ENCODE measurements around the gene HSD11B2.
A peak's percentile ranks its signal among the peaks of the same experiment; 100 is the strongest.

HSD11B2 gene

DNA sequence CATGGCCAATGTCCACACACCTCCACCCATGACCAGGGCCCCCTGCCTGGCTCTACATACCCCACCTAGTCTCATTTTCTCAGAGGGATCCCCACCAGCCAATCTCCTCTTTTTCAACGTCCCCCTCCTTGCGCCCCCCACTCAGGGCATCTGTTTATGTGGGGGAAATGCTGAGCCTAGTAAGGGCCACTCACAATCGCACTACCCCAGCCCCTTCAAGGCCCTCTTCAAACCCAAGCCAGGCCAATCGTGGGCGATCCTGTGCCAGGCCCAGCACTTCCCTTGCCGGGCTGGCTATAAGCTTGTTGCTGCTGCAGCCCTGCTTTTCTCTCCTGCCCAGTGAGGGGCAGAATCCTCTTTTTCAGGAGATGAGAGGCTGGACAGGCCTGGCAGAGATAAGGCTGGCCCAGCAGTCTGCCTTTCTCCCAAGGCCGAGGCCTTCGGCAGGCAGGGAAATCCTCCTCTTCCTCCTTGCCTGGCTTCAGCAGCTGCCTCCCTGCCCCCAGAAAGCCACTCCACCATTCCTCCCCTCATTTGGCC, 16.1 kb downstream of the HSD11B2 start:
- H3K27me3 ChIP-seq (ENCODE audit: control insufficient read depth, insufficient read depth, low read length): no peaks in the 10 kb centered on the region
- H3K4me3 ChIP-seq (ENCODE audit: low read depth, low read length): no peak overlapping the region
- H3K9me3 ChIP-seq (ENCODE audit: control insufficient read depth, low read length): no peaks in the 10 kb centered on the region
- peaks cover 39% of the 10 kb centered on the region for H3K4me1 ChIP-seq
- TF ChIP-seq, protein P1, sequence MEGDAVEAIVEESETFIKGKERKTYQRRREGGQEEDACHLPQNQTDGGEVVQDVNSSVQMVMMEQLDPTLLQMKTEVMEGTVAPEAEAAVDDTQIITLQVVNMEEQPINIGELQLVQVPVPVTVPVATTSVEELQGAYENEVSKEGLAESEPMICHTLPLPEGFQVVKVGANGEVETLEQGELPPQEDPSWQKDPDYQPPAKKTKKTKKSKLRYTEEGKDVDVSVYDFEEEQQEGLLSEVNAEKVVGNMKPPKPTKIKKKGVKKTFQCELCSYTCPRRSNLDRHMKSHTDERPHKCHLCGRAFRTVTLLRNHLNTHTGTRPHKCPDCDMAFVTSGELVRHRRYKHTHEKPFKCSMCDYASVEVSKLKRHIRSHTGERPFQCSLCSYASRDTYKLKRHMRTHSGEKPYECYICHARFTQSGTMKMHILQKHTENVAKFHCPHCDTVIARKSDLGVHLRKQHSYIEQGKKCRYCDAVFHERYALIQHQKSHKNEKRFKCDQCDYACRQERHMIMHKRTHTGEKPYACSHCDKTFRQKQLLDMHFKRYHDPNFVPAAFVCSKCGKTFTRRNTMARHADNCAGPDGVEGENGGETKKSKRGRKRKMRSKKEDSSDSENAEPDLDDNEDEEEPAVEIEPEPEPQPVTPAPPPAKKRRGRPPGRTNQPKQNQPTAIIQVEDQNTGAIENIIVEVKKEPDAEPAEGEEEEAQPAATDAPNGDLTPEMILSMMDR (IDR thresholded peaks at IDR 0.05): no peak
- H3K36me3 ChIP-seq (ENCODE audit: control insufficient read depth, insufficient read depth, low read length): no peaks in the 10 kb centered on the region
- no peak overlapping the region for H2AFZ ChIP-seq
- H3K9ac ChIP-seq: no peak overlapping the region
- no peak overlapping the region for H3K4me2 ChIP-seq (ENCODE audit: low read length)
- H3K79me2 ChIP-seq: peaks cover 28% of the 10 kb centered on the region
- H3K27ac ChIP-seq: no peak overlapping the region

GRCh38 chr16:67447508-67448076, 16.7 kb downstream of the HSD11B2 start:
- TF ChIP-seq, protein P1 (IDR thresholded peaks at IDR 0.05): peak; percentile 34
- no peaks in the 10 kb centered on the region for H3K9me3 ChIP-seq (ENCODE audit: control insufficient read depth, low read length)
- no peak overlapping the region for H3K4me3 ChIP-seq (ENCODE audit: low read depth, low read length)
- no peak overlapping the region for H3K4me2 ChIP-seq (ENCODE audit: low read length)
- no peak overlapping the region for H3K27ac ChIP-seq
- H2AFZ ChIP-seq: no peak overlapping the region
- H3K36me3 ChIP-seq (ENCODE audit: control insufficient read depth, insufficient read depth, low read length): no peaks in the 10 kb centered on the region
- H3K79me2 ChIP-seq: peaks cover 32% of the 10 kb centered on the region
- H3K9ac ChIP-seq: no peak overlapping the region
- no peaks in the 10 kb centered on the region for H3K27me3 ChIP-seq (ENCODE audit: control insufficient read depth, insufficient read depth, low read length)
- peaks cover 33% of the 10 kb centered on the region for H3K4me1 ChIP-seq

DNA sequence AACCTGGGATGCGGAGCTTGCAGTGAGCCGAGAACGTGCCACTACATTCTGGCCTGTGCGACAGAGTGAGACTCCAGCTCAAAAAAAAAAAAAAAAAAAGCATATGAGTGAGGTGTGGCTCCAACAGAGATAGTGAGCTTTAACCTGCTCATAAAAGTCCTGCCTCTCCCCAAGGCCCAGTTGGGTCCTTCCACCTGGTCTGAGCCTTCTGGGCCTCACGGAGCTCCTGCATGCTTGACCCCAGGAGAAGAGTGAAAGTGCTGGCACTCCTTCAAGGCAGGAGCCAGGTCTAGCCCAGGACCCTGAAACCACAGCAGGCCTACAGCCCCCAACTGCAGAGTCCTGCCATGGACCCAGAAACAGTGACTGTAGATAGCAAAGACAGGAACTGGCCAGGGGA, 17.7 kb downstream of the HSD11B2 start:
- no peaks in the 10 kb centered on the region for H3K9me3 ChIP-seq (ENCODE audit: control insufficient read depth, low read length)
- no peak overlapping the region for H3K27ac ChIP-seq
- H3K27me3 ChIP-seq (ENCODE audit: control insufficient read depth, insufficient read depth, low read length): no peaks in the 10 kb centered on the region
- no peak overlapping the region for H3K4me3 ChIP-seq (ENCODE audit: low read depth, low read length)
- H2AFZ ChIP-seq: no peak overlapping the region
- H3K36me3 ChIP-seq (ENCODE audit: control insufficient read depth, insufficient read depth, low read length): no peaks in the 10 kb centered on the region
- no peak overlapping the region for H3K9ac ChIP-seq
- H3K79me2 ChIP-seq: peaks cover 42% of the 10 kb centered on the region
- TF ChIP-seq, protein P1 (IDR thresholded peaks at IDR 0.05): no peak
- H3K4me1 ChIP-seq: peaks cover 23% of the 10 kb centered on the region
- H3K4me2 ChIP-seq (ENCODE audit: low read length): no peak overlapping the region

- no peaks in the 10 kb centered on the region for H3K36me3 ChIP-seq (ENCODE audit: control insufficient read depth, insufficient read depth, low read length)
Observed at GRCh38 chr16:67449336-67449735, 18.4 kb downstream of the HSD11B2 start.

More at GRCh38 chr16:67449336-67449735, 18.4 kb downstream of the HSD11B2 start:
- Histone ChIP-seq H3K27me3 (ENCODE audit: control insufficient read depth, insufficient read depth, low read length) (no peaks in the 10 kb centered on the region), H3K4me1 (peaks cover 20% of the 10 kb centered on the region), H3K4me3 (ENCODE audit: low read depth, low read length) (no peak overlapping the region), H3K4me2 (ENCODE audit: low read length) (no peak overlapping the region), H3K9ac (no peak overlapping the region), H3K79me2 (peaks cover 49% of the 10 kb centered on the region), H2AFZ (no peak overlapping the region), H3K27ac (no peak overlapping the region), H3K9me3 (ENCODE audit: control insufficient read depth, low read length) (no peaks in the 10 kb centered on the region)
- TF ChIP-seq, protein P1 (IDR thresholded peaks at IDR 0.05): no peak
